Left renal pelvis (tissue), 4 donors: ENCODE measurements around the gene CHST5. TPM values are rescaled to one million over a fixed set of nuclear protein-coding genes. Genes with fewer than 3 reads are reported as not detected.
A peak's percentile ranks its signal among the peaks of the same experiment; 100 is the strongest.
"Not testable (repeated sequence)": the region's sequence is repeated elsewhere in the genome, so short reads cannot be mapped to it uniquely, and the experiment has no call there.

Experiments
- DNase-seq, 4 donors: peaks; one replicate each; pipeline ENCODE4 v3.0.0-alpha.2; 2013; ENCODE audit warnings: low read depth in 4 of 4, low spot score in 3 of 4
- polyA plus RNA-seq, 4 donors: library from polyadenylated mRNA; unstranded; fragments of 120-200 nt; gene quantifications; one replicate each; pipeline ENCODE4 v1.2.1, GENCODE V29; 2013; ENCODE audit not compliant: insufficient read length in 4 of 4

Gene CHST5
- polyA plus RNA-seq, 4 donors, result 0.37 to 1.2 (median 0.61) TPM

DNA sequence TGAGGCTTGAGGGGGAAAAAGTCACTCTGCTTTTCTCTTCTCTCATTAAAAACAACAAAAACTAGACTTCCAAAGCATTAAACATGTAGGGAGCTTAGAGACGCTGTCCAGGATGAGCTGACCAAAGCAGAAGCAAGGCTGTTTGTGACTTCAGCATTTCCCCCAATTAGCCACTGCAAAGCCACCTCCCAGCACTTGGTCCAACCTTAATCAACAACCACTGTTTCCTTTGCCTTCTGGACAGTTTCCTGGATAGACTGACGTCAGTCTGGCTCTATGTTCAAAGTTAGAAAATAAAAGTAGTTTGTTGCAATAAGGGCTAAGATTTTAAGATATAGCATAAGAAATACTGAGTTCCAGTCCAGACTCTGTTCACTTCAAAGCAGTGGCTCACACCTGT is 17.0 kb upstream of the CHST5 start:
- no peak for DNase-seq

DNA sequence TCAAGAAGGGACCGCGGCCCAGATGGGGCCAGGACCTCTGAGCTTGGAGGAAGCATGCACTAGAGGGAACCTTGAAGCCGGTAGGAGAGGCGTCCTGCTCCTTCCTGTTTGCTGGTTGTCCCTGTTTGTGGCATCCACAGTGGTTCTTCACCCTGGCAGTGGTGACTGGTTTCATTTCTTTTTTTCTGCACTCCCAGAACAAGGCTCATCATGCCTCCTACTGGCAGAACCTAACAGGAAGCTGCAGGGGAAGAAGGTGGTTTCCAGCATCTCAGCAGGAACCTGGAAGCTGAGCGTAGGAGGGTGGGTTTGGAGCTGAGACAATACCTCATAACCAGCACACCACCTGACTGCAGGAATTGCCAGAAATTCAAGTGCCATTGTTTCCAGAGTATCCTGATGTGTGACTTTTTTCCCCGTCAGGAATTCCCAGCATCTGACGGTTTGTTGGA is 14.3 kb upstream of the CHST5 start:
- no peak for DNase-seq

DNA sequence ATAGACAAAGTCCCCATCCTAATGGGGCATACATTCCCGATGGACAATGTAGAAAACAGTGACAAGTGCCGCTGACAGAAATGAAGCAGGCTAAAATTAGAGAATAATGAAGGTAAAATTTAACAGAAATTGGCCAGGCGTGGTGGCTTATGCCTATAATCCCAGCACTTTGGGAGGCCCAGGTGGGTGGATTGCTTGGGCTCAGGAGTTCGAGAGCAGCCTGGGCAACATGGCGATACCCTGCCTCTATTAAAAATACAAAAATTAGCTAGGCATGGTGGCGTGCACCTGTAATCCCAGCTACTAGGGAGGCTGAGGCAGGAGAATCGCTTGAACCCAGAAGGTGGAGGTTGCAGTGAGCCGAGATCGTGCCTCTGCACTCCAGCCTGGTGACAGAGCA is 12.5 kb upstream of the CHST5 start:
- not testable (repeated sequence) for DNase-seq

DNA sequence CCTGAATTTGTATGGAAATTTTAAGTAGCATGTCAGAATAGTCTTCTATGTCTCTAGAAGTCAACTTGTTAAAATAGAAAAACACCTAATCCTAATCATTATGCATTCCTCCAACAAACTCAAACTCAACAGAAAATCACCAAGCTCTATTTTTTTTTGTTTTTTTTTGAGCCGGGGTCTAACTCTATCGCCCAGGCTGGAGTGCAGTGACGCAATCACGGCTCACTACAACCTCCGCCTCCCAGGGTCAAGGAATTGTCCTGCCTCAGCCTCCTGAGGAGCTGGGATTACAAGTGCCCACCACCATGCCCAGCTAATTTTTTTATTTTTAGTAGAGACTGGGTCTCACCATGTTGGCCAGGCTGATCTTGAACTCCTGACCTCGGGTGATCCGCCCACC is 10.4 kb upstream of the CHST5 start:
- no peak for DNase-seq

DNA sequence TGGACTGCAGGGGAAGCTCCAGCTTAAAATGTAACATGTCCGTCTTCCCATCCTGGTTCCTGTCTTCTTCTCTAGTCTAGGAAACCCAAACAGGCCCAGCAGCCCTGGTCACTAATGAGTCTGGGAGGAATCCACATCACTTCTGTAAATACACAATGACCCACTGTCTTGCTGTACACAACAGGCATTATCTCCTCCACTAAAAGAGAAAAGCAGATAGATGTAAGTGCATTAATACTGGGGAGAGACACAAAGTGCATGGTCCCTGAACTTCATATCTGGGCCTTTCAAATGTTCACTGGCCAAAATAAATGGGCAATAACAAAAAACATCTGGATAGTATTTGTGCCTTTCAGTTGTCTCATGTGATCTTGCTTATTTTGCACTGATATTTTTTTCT is 10.0 kb upstream of the CHST5 start:
- not testable (repeated sequence) for DNase-seq

DNA sequence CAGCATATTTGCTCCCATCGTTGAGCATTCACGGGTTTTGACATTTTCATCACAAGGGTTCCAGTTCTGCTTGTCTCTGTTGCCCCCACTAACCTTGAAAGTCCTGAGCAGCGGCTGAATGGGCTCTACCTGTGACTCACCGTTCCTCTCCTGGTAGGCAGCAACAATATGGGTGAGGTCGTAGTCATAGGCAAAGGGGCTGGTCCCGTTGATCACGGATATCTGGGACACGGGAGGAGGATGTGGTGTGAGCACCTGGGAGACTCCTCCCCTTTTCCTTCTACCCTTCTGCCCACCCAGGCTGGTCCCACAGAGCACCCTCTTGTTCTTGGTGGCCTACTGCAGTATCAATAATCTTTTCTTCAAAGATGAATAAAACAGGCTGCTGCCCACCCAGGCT is 6.6 kb upstream of the CHST5 start:
- DNase-seq, result not testable (repeated sequence)

DNA sequence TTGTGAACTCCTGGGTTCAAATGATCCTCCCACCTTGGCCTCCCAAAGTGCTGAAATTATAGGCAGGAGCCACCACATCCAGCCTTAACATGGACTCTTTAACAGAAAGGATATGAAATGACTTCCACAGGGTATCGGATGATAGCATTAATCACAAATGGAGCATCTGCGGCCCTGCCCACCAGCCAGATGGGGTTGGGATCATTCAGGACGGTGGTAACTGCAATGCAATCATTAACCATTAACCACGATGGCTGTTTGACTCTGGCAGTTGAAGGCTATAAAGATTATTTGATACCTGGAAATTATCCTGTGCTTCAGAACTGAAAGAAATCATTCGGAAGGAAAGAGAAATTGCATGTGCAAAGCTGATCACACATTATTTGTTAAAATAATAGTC is 5.3 kb upstream of the CHST5 start:
- no peak for DNase-seq

DNA sequence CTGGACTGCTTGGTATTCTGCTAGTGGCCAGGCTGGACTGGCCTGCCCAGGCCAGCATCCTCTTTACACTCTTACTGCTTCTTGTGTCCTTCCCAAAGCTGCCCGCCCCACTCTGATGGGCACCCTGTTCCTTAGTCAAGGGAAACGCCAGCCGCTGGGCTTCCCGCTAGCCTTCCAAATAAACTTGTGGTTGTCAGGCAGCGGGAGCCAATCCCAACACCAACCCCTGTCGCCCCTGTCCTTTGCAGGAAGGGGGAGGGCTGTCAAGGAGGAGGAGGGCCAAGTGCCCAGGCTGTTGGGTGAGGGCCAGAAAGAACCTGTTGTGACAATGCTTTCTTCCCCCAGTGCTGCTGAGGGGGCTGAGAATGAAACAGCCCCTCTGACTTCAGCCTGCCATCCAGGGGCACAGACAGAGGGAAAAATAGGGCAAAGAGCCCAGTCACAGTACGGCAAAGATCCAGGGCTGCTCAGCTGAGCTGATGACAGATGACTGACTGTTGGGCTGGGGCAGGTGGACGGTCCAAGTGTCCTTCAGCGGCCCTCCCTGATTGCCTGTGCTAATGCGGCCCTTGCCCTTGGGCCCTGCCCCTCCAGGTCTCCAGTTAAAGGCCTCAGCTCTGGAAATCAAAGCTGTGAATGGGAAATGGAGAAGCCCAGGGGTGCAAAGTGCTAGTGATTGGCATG is 3.1 kb upstream of the CHST5 start:
- DNase-seq, result not testable (repeated sequence)

DNA sequence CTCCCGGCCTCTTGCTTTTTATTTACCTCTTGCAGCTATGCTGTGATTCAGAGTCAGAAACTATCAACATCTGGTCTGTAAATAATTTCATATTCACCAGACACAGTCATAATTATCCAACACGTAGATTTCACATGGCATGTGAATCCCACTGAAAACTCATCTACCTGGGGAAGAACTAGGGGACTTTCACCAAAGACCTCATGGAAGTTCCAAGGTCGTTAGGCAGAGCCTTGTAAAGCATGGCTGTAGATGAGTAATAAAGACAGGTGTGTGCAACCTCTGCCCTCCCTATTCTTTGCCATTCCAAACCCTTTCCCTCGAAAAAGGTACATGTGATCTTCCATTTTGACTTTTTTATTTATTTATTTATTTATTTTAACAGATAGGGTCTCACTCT is 1.9 kb upstream of the CHST5 start:
- DNase-seq, result no peak

DNA sequence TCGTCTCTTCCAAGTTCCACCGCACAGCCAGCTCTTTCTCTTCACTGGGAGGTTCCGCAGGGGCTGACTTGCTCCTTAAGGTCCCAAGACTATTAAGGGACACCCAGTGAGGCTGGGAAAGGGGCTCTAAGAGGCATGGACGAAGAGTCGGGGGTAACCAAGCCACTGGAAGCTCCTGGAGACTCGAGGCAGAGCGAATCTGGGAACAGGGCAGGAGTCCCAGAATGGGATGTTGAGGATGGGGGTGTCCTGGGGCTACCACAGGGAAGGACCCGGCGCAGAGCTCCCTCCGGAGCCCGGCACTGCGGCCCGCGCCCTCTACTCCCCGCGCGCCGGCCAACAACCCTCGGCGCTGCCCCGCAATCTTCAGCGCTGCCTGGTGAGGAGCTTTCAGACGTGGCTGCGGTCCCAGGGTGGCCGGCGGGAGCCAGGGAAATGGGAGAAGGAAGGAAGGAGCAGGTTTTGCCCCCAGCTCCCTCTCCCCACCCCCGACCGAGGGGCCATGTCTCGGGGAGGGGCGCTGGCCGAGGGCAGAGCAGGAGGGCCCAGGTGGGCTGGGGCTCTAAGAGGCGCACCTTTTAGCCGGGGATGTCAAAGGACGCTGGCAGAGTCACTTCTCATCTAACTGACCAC is 581 bp downstream of the CHST5 start:
- DNase-seq, result no peak

DNA sequence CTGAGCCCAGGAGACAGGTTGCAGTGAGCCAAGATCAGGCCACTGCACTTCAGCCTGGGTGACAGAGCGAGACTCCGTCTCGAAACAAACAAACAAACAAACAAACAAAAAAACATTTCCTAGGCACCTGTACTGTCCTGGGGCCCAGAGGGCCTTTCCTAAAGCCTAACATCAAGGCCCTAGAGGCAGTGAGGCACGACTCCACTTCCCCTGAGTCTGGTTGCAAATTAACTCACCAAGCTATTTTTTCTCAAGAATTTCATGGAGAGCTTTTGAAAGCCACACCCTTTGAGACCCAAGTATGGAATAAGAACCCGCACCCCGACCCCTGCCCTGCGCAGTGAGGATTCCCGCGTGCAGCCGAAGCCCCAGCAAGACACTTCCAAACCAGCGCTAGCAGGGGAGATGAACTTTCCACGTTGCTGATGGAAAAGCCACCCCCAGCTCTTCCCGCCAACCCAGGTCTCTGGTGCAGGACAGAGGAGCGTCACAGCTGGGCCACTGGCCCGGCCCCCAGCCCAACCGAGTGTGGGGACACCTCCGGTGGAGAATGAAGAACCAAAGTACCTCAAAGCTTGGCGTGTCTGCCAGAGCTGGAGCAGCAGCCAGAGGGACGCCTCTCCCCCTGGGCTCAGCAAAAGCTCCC is 1.2 kb downstream of the CHST5 start:
- peak in 1 of 4 donors; percentile 14 for DNase-seq

DNA sequence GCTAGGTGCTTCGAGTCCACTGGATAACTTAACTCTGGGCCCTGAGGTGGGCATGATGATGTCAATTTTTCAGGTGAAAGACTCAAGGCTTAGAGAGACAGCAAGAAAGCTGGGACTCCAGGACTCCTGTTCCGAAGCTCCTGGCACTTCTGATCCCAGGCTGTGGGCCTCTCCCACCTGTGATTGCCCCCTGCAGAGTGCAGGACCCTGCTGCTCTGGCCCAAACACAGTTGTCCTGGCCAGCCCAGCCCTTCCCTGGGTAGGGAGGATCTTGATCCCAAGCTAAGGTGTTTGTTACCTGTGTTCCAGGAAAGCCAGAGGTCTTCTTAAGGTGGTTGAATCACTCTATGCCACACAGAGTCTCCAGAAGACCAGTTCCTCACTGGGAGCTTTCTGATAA is 3.1 kb downstream of the CHST5 start:
- DNase-seq, result no peak

DNA sequence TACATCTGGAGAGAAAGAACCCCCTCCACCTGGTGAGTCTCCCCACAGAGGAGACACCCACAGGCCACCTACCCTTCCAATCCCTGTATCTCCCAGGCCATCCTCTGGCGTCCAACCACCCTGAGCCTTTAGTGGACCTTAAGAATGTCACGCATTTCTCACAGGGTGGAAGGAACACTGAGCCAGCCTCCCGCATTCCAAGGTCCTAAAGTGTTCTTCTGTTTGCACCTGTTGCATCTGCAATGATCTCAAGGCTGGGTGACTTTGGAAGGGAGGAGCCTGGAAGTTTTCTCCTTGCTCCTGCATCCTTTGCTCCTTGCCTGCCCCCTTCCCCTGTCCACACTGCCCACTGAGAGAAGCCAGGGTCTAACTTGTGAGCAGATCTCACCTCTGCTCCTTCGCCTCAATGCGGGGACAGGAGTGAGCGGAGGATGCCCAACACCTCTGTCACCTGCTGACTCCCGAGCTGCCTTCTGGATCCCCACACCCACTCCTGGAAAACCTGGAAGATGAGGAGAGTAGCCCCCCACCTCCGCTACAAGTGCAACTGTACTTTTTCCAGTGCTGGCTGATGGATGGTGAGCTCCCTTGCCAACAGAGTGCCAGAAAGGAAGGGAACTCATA is 3.7 kb downstream of the CHST5 start:
- no peak for DNase-seq

DNA sequence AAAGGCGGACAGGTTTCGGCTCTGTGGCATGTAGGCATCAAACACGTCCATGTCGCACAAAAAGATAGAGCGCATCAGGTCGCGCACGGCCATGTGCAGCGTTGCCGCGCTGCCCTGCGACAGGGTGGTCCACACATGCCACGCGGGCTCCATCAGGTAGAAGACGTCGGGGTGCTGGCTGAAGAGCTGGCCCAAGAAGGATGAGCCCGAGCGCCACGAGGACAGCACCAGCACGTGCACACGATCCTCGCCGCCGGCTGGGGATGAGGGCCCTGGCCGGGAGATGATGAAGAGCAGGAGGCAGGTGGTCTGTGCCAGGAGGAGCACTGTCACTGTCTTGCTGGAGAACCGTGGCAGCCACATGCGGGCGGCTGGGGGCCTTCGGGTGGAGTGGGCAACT is 5.9 kb downstream of the CHST5 start:
- no peak for DNase-seq

DNA sequence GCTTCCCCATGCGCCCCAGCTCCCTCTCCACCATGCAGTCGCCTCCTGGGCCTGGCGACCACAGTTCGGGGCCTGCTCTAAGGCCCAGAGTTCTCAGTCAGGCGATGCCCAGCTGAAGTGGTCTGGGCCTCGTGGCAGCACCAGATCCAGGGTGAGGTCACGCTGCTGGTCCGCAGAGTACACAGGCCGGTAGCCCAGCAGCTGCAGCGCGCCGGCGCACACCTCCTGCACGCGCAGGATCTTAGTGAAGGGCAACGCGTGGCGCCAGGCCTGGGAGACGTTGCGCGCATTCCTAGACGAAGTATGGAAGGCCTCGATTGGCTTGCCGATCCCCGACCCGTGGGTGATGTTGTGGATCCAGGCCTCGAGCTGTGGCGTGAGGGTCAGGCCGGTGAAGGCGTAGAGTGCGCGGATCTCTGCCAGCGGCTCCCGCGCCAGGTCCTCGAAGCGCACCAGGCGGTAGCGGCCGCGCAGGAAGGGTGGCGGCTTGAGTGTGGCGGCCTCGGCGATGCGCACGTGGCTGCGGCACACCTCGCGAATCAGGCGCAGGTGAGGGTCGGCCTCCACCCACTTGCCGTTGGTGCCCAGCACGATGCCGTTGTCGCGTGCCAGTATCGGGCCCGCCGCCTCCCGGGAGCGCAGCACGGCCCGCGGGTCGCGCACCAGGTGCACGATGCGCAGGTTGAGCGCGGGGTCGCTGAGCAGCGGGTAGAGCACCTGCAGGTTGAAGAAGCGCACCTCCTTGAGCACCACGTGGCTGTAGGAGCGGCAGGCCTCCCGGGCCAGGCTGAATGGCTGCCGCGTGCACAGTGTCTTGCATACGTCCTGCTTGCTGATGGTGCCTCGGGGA is 6.6 kb downstream of the CHST5 start:
- DNase-seq, result no peak

DNA sequence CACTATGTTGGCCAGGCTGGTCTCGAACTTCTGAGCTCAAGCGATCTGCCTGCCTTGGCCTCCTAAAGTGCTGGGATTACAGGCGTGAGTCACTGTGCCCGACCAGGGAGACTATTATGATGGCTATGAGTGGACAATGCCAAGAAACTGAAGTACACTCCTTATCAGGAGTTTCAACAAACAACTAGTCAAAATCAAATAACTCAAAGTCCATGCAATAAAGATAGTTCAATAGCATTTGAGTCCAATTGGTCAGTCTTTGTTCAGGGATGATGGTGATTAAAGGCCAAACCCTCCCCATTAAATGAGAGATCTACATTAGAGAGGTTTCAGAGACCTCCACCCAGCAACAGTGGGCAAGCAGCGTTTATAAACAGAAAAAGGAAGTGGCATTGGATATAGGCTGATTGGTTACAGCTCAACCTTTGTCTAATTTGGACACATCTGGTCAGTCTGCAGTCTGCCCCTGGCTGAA is 8.0 kb downstream of the CHST5 start:
- DNase-seq, result no peak

DNA sequence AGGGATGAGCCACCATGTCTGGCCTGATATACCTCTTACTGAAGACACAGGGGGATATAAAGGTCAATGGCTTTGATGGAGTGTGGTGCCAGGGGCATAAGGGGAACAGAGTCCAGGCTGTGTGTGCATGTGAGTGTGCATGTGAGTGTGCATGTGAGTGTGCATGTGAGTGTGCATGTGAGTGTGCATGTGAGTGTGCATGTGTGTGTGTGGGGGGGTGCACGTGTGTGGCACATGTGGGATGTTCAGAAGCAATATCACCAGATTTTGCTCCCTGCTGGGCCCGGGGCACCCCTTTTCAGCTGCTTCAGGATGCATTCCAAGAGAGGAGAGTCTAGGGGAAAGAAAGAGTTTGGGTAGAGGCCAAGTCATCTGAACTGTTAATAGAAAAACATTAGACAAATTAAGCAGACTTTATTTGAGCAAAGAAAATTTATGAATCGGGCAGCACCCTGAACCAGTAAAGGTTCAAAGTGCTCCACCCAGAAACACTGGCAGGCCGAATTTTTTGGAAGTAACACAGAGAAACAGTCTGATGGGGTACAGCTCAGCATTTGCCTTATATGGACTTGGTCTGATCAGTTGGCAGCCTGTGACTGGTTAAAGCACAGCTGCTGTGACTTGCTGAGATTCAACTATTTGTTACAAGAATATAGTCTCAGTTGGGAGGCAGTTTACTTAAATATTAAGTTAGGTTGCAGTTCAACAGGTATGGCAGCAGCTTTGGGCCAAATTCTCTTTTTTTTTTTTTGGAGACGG is 9.7 kb downstream of the CHST5 start:
- DNase-seq, result no peak

DNA sequence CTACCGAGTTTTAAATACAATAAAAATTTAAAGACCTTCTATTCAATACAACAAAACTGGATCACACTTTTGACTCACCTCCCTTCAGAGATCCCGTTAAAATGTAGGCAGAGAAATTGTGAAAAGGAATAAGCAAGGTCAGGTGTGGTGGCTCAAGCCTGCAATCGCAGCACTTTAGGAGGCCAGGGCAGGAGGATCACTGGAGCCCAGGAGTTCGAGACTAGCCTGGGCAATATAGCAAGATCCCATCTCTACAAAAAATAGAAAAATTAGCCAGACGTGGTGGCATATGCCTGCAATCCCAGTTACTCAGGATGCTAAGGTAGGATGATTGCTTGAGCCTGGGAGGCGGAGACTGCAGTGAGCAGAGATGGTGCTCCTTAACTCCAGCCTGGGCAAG is 16.7 kb downstream of the CHST5 start:
- DNase-seq, result no peak

DNA sequence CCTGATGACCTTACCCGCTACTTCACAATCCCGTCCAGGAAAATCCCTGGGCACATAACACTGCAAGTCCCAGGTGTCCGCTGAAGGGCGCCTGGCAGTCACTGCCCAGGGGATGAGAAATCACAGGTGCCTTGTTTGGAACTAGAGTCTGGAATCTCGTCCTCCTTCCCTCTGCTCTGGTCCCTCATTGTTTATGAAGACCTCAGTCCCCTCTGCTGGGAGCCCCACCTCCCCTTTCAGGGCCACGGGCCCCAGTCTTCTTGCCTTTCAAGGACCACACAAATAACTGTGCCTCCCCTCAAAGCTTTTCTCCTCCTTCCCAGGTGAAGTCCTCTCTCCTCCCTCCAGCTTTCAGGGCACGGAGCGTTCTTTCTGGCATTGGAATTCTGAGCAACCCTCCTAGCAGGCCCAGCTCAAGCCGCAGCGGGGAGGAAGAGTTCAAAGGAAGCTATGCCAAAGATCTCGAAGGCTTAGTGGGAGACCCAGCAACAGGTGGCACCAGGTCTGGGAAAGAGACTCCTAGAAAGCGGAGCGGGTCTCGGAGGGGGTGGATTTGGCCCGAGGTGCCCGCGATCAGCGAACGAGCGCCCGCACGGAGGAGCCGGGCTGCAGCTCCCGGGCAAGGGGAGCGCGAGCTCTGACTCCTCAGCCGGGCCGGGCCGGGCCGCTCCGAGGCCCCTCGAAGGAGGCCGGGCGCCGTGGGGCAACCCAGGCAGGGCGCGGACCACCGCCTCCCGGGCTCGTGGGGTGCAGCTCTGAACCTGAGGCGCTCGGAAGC is 19.5 kb downstream of the CHST5 start:
- not testable (repeated sequence) for DNase-seq
